Measurements from ENCODE around the gene SSTR1.
A peak's percentile ranks its signal among the peaks of the same experiment; 100 is the strongest.

Gene SSTR1

GRCh38 chr14:38243696-38244240 is 36.1 kb downstream of the SSTR1 start:
- DNase-seq = no peak

- DNase-seq = peak in 1 of 2 experiments; percentile 10
Measured at GRCh38 chr14:38248321-38249028, 40.8 kb downstream of the SSTR1 start.

GRCh38 chr14:38250331-38250730 is 42.6 kb downstream of the SSTR1 start:
- DNase-seq = no peak

- no peak for DNase-seq
Measured at GRCh38 chr14:38252066-38252710, 44.5 kb downstream of the SSTR1 start.

- no peak for DNase-seq
Measured at GRCh38 chr14:38253676-38254075, 46.0 kb downstream of the SSTR1 start.

GRCh38 chr14:38254571-38255407 is 47.1 kb downstream of the SSTR1 start:
- no peak for DNase-seq

GRCh38 chr14:38255408-38255672 is 47.6 kb downstream of the SSTR1 start:
- no peak for DNase-seq

GRCh38 chr14:38255673-38256532 is 48.2 kb downstream of the SSTR1 start, which contains the start of gene CLEC14A:
Gene CLEC14A (minus strand): TSS chr14:38256093. CDS start chr14:38256022, 71 bp downstream.
- DNase-seq = no peak

GRCh38 chr14:38256533-38256840 is 48.8 kb downstream of the SSTR1 start:
- DNase-seq = no peak

- no peak for DNase-seq
Measured at GRCh38 chr14:38257507-38257906, 49.8 kb downstream of the SSTR1 start.

GRCh38 chr14:38261620-38262019 is 53.9 kb downstream of the SSTR1 start:
- DNase-seq = no peak
